ENCODE results near the gene ZNF610.

DNA sequence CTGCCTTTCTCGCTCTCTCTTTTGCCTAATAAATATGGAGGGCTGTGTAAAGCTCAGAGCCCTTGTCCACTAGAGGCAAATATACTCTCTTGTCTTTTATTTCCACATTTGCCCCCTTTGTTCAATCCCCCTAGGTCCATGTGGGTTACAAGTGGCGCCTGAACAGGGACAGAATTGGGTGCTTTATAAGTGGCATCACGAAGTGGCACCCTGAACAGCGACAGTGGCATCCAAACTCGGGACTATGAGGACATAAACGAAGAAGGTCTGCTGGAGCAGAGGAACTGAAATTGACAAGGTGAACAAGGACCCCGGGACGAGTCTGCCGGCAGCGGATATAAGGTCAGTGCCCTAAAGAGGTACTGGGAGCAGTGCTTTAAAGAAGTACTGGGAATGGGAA is 4.3 kb upstream of the ZNF610 start:
- TF ChIP-seq POLR2A (IDR thresholded peaks at IDR 0.05) = no peak
- TF ChIP-seq, protein P1, sequence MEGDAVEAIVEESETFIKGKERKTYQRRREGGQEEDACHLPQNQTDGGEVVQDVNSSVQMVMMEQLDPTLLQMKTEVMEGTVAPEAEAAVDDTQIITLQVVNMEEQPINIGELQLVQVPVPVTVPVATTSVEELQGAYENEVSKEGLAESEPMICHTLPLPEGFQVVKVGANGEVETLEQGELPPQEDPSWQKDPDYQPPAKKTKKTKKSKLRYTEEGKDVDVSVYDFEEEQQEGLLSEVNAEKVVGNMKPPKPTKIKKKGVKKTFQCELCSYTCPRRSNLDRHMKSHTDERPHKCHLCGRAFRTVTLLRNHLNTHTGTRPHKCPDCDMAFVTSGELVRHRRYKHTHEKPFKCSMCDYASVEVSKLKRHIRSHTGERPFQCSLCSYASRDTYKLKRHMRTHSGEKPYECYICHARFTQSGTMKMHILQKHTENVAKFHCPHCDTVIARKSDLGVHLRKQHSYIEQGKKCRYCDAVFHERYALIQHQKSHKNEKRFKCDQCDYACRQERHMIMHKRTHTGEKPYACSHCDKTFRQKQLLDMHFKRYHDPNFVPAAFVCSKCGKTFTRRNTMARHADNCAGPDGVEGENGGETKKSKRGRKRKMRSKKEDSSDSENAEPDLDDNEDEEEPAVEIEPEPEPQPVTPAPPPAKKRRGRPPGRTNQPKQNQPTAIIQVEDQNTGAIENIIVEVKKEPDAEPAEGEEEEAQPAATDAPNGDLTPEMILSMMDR (IDR thresholded peaks at IDR 0.05) = no peak

All from upper lobe of left lung (tissue), 4 donors.